IMR-90 (cell line): Measurements from ENCODE around the gene ICAM1. TPM values are rescaled to one million over a fixed set of nuclear protein-coding genes. Genes with fewer than 3 reads are reported as not detected.

Experiments used
- ATAC-seq: fragments of 200-7000 bp; cut with Tn5 transposase; 2 replicates; pipeline ENCODE4 v1.9.1; 2020; ENCODE audit warnings: low read depth, mild to moderate bottlenecking, moderate library complexity
- BruUV-seq: library from RNA; stranded (reverse); fragments of 400-500 nt; replicated peaks from 2 replicates; lab custom pipeline; 2021; lab: Mats Ljungman, UMichigan
- CTCF ChIA-PET: fragments of 300-600 bp; formaldehyde crosslinking; extraction: SDS; loops from one replicate; lab custom pipeline; 2021; ENCODE audit warnings: antibody characterized with exemption; lab: Yijun Ruan, JAX
- POLR2A ChIA-PET: fragments of 300-600 bp; sonication (Branson Sonifier 250); formaldehyde crosslinking; loops from one replicate; lab custom pipeline; 2022; ENCODE audit warnings: antibody characterized with exemption; ENCODE audit not compliant: unreplicated experiment; lab: Charles Lee
- DNase-seq: peaks from one replicate; pipeline ENCODE4 v3.0.0; 2013
- H2AFZ ChIP-seq: replicated peaks from 2 replicates; pipeline ENCODE3; 2013; ENCODE audit warnings: low read length, mild to moderate bottlenecking; ENCODE audit not compliant: poor library complexity
- H2AK5ac ChIP-seq: 2 replicates; pipeline ENCODE4 v1.6.1; 2013; ENCODE audit warnings: low read depth, low read length, inconsistent platforms
- H2AK9ac ChIP-seq: replicated peaks from 2 replicates; pipeline ENCODE3; 2013; ENCODE audit warnings: mild to moderate bottlenecking, low read depth, low read length, moderate library complexity; ENCODE audit not compliant: poor library complexity
- H2BK120ac ChIP-seq: 2 replicates; pipeline ENCODE4 v1.6.1; 2013; ENCODE audit warnings: low read depth, low read length, inconsistent platforms
- H2BK15ac ChIP-seq: 3 replicates; pipeline ENCODE4 v1.6.1; 2013; ENCODE audit warnings: low read depth, low read length, inconsistent platforms
- H2BK20ac ChIP-seq: 2 replicates; pipeline ENCODE4 v1.6.1; 2013; ENCODE audit warnings: low read depth, mild to moderate bottlenecking, inconsistent platforms, low read length, moderate library complexity
- H2BK5ac ChIP-seq: 2 replicates; pipeline ENCODE4 v1.6.1; 2013; ENCODE audit warnings: mild to moderate bottlenecking, low read depth, low read length, inconsistent platforms; ENCODE audit not compliant: poor library complexity, severe bottlenecking
- H3K14ac ChIP-seq: replicated peaks from 2 replicates; pipeline ENCODE4 v1.6.1; 2013; ENCODE audit warnings: low read depth, low read length, inconsistent platforms
- H3K18ac ChIP-seq: 2 replicates; pipeline ENCODE4 v1.6.1; 2013; ENCODE audit warnings: low read depth, low read length, control low read depth
- H3K23ac ChIP-seq: 2 replicates; pipeline ENCODE4 v1.6.1; 2013; ENCODE audit warnings: low read depth, low read length, inconsistent platforms
- H3K27ac ChIP-seq: 2 replicates; pipeline ENCODE4 v1.5.1; 2013; ENCODE audit warnings: mild to moderate bottlenecking, control low read depth, low read length; ENCODE audit not compliant: insufficient read depth
- H3K27me3 ChIP-seq: 2 replicates; pipeline ENCODE4 v1.6.1; 2013; ENCODE audit warnings: low read length; ENCODE audit not compliant: control insufficient read depth, insufficient read depth
- H3K36me3 ChIP-seq: 2 replicates; pipeline ENCODE4 v1.6.1; 2013; ENCODE audit warnings: low read length, mixed read lengths; ENCODE audit not compliant: control insufficient read depth, insufficient read depth
- H3K4ac ChIP-seq: 2 replicates; pipeline ENCODE4 v1.6.1; 2013; ENCODE audit warnings: low read depth, low read length, inconsistent platforms
- H3K4me1 ChIP-seq: 2 replicates; pipeline ENCODE4 v1.6.1; 2013; ENCODE audit warnings: low read length, mixed read lengths; ENCODE audit not compliant: control insufficient read depth, insufficient read depth
- H3K4me2 ChIP-seq: 2 replicates; pipeline ENCODE4 v1.6.1; 2013; ENCODE audit warnings: low read depth, mild to moderate bottlenecking, control low read depth, low read length, moderate library complexity
- H3K4me3 ChIP-seq: 2 replicates; pipeline ENCODE4 v1.5.1; 2013; ENCODE audit warnings: low read depth, mild to moderate bottlenecking, control low read depth, low read length, moderate library complexity; ENCODE audit not compliant: insufficient read depth
- H3K56ac ChIP-seq: 2 replicates; pipeline ENCODE4 v1.6.1; 2013; ENCODE audit warnings: low read length, inconsistent platforms; ENCODE audit not compliant: insufficient read depth; ENCODE audit errors: extremely low read depth
- H3K79me1 ChIP-seq, 2 experiments: 2 replicates each; pipeline ENCODE4 v1.6.1; 2013; ENCODE audit warnings: low read length in 2 of 2, inconsistent platforms in 1 of 2, low read depth in 1 of 2
- H3K9ac ChIP-seq: 2 replicates; pipeline ENCODE4 v1.6.1; 2013; ENCODE audit warnings: low read depth, low read length, control low read depth
- H3K9me1 ChIP-seq: 2 replicates; pipeline ENCODE4 v1.6.1; 2013; ENCODE audit warnings: low read length, inconsistent platforms; ENCODE audit not compliant: insufficient read depth
- H3K9me3 ChIP-seq: 2 replicates; pipeline ENCODE4 v1.6.1; 2013; ENCODE audit warnings: low read length; ENCODE audit not compliant: control insufficient read depth, insufficient read depth
- H4K20me1 ChIP-seq: 2 replicates; pipeline ENCODE4 v1.6.1; 2013; ENCODE audit warnings: low read length, inconsistent platforms; ENCODE audit not compliant: insufficient read depth
- H4K5ac ChIP-seq: 2 replicates; pipeline ENCODE4 v1.6.1; 2013; ENCODE audit warnings: mild to moderate bottlenecking, low read depth, low read length, control low read depth
- H4K8ac ChIP-seq, 2 experiments: 2 replicates each; pipeline ENCODE4 v1.6.1; 2013; ENCODE audit warnings: low read depth in 2 of 2, low read length in 2 of 2, control low read depth in 1 of 2, inconsistent platforms in 1 of 2
- H4K91ac ChIP-seq: 2 replicates; pipeline ENCODE4 v1.6.1; 2013; ENCODE audit warnings: low read depth, low read length, inconsistent platforms; ENCODE audit not compliant: insufficient read depth
- BHLHE40 ChIP-seq: fragments of 150-350 bp; IDR thresholded peaks from 2 replicates; pipeline ENCODE4 v1.6.1; 2016; ENCODE audit warnings: mild to moderate bottlenecking, low read depth, low read length
- CEBPB ChIP-seq: IDR thresholded peaks from 2 replicates; pipeline ENCODE4 v1.6.1; 2012; ENCODE audit warnings: low read depth, low read length, improper control_type of control experiment
- CHD1 ChIP-seq: IDR thresholded peaks from 2 replicates; pipeline ENCODE4 v1.6.1; 2012; ENCODE audit warnings: low read depth, low read length, improper control_type of control experiment
- CTCF ChIP-seq: conservative IDR thresholded peaks from 2 replicates; pipeline ENCODE4 v1.5.1; 2012; ENCODE audit warnings: mild to moderate bottlenecking, low read depth, low read length, improper control_type of control experiment
- ELK1 ChIP-seq: fragments of 150-350 bp; IDR thresholded peaks from 2 replicates; pipeline ENCODE4 v1.6.1; 2016; ENCODE audit warnings: low read depth, mild to moderate bottlenecking, low read length, moderate library complexity, borderline replicate concordance
- FOS ChIP-seq: fragments of 150-350 bp; IDR thresholded peaks from 2 replicates; pipeline ENCODE4 v1.6.1; 2016; ENCODE audit warnings: low read depth, low read length
- MAZ ChIP-seq: IDR thresholded peaks from 2 replicates; pipeline ENCODE4 v1.6.1; 2012; ENCODE audit warnings: low read depth, mild to moderate bottlenecking, low read length, improper control_type of control experiment, moderate library complexity, borderline replicate concordance
- MXI1 ChIP-seq: IDR thresholded peaks from 2 replicates; pipeline ENCODE4 v1.6.1; 2012; ENCODE audit warnings: low read depth, mild to moderate bottlenecking, low read length, moderate library complexity, borderline replicate concordance
- NFE2L2 ChIP-seq: fragments of 150-350 bp; IDR thresholded peaks from 2 replicates; pipeline ENCODE4 v1.6.1; 2016; ENCODE audit warnings: low read depth, mild to moderate bottlenecking, low read length
- POLR2A ChIP-seq: IDR thresholded peaks from 2 replicates; pipeline ENCODE4 v1.6.1; 2012; ENCODE audit warnings: mild to moderate bottlenecking, low read depth, low read length
- RAD21 ChIP-seq: IDR thresholded peaks from 2 replicates; pipeline ENCODE4 v1.6.1; 2012; ENCODE audit warnings: low read length, improper control_type of control experiment
- RCOR1 ChIP-seq: IDR thresholded peaks from 2 replicates; pipeline ENCODE4 v1.6.1; 2012; ENCODE audit warnings: mild to moderate bottlenecking, low read length, improper control_type of control experiment; ENCODE audit not compliant: insufficient replicate concordance
- RFX5 ChIP-seq: IDR thresholded peaks from 2 replicates; pipeline ENCODE4 v1.8.0; 2012; ENCODE audit warnings: low read depth, mild to moderate bottlenecking, low read length, moderate library complexity
- USF2 ChIP-seq: fragments of 150-350 bp; IDR thresholded peaks from 2 replicates; pipeline ENCODE4 v1.6.1; 2017; ENCODE audit warnings: mild to moderate bottlenecking, antibody characterized with exemption, low read length, low read depth
- WGBS, 2 experiments: methylation state at CpG; one replicate each; pipeline versions ENCODE4 v1.1.5 to v1.1.7; 2013; ENCODE audit warnings: missing lambda C conversion rate in 2 of 2; ENCODE audit not compliant: insufficient read length in 1 of 2; ENCODE audit errors: extremely low coverage in 2 of 2; 5-methylcytosine and 5-hydroxymethylcytosine counted together
- dilution Hi-C: fragments of 300-500 bp; cut with HindIII; formaldehyde crosslinking; loops from one replicate; pipeline ENCODE4 v1.14.3; 2018; ENCODE audit warnings: low sequenced_read_pairs; ENCODE audit not compliant: unreplicated experiment
- in situ Hi-C: fragments of 300-500 bp; cut with MboI; formaldehyde crosslinking; loops from 3 replicates; pipeline ENCODE4 v1.14.3; 2019; ENCODE audit warnings: low sequenced_read_pairs, inconsistent platforms, mixed read lengths
- intact Hi-C: fragments of 100-400 bp; cut with micrococcal nuclease; formaldehyde crosslinking; loops from 2 replicates; pipeline ENCODE4 v1.10.0; 2022
- polyA plus RNA-seq, 3 experiments: library from polyadenylated mRNA; depleted of rRNA; stranded (reverse); fragments of >200 nt; gene quantifications; 2 replicates each; pipeline ENCODE4 v1.2.3, GENCODE V29; 2012; ENCODE audit warnings: low replicate concordance in 1 of 3
- total RNA-seq: library from RNA; depleted of rRNA; stranded (reverse); fragments of >200 nt; gene quantifications from 2 replicates; pipeline ENCODE4 v1.2.3, GENCODE V29; 2012

ICAM1 gene
- total and polyA plus RNA-seq, 2 of the 4 experiments (the other 2 are of a cell fraction), result 10.6 to 19.1 TPM

- in situ Hi-C loops (no loop called here), dilution Hi-C loops (no loop called here), intact Hi-C loops (no loop called here)
- Histone ChIP-seq H3K4me2 (no peak overlapping the region), H2BK15ac (peak overlapping the region; percentile 53; the same call in 2 of the 3 replicates), H3K9me3 (no peaks in the 10 kb centered on the region), H2BK120ac (peak overlapping the region; percentile 56), H4K5ac (peak overlapping the region; percentile 99), H3K4ac (peak overlapping the region; percentile 83), H3K9me1 (peaks cover 5% of the 10 kb centered on the region; the same call in 1 of the 2 replicates), H3K18ac (peak overlapping the region; percentile 69), H3K79me1 (0 out of 4 replicates have a peak, but pooled peaks cover 0 to 4% of the 10 kb centered on the region in 2 experiments), H3K27me3 (no peaks in the 10 kb centered on the region), H2AFZ (peak overlapping the region; percentile 81), H3K4me3 (no peak overlapping the region), H2AK5ac (peak overlapping the region; percentile 83), H3K36me3 (peaks cover 4% of the 10 kb centered on the region; the same call in 1 of the 2 replicates), H4K8ac (peak overlapping the region; percentile 92 to 94), H4K20me1 (no peaks in the 10 kb centered on the region), H2AK9ac (peak overlapping the region; percentile 96), H3K56ac (0 out of 2 replicates have a peak overlapping the region, but pooled peaks have one; percentile 18), H2BK20ac (peak overlapping the region; percentile 51; the same call in 1 of the 2 replicates), H3K14ac (peak overlapping the region; percentile 80), H2BK5ac (peak overlapping the region; percentile 92), H4K91ac (peak overlapping the region; percentile 87), H3K27ac (peak overlapping the region; percentile 69), H3K9ac (0 out of 2 replicates have a peak overlapping the region, but pooled peaks have one; percentile 1), H3K4me1 (peaks cover 9% of the 10 kb centered on the region), H3K23ac (no peak overlapping the region)
- no TSS peak for BruUV-seq
- WGBS, 2 experiments, result 60% methylated on average over 1 of the region's 17 CpGs; no CpG with 5 or more reads in 1 of the 2 experiments
- ChIA-PET POLR2A (interaction anchor here (0.5 to 0.7 kb wide), 2 partner anchors 16 to 28 kb away, joined by 3 read pairs; partner anchors contain the start of gene ICAM5), CTCF (interaction anchor here (0.6 to 0.7 kb wide), 2 partner anchors 40 to 111 kb away, joined by 3 to 8 read pairs; no protein-coding TSS in a partner anchor)
- ATAC-seq (peak; percentile 91), DNase-seq (peak; percentile 73)
- TF ChIP-seq MAZ, result peak; percentile 96
- peak; percentile 67 for TF ChIP-seq FOS
- TF ChIP-seq CHD1, result no peak
- TF ChIP-seq BHLHE40, result no peak
- no peak for TF ChIP-seq USF2
- TF ChIP-seq MXI1, result no peak
- TF ChIP-seq RCOR1, result no peak
- TF ChIP-seq POLR2A, result no peak
- no peak for TF ChIP-seq RAD21
- no peak for TF ChIP-seq NFE2L2
- TF ChIP-seq CEBPB, result no peak
- no peak for TF ChIP-seq ELK1
- no peak for TF ChIP-seq RFX5
- no peak for TF ChIP-seq CTCF
These were observed 34.4 kb downstream of the ICAM1 start for GRCh38 chr19:10305139-10305806.
